EL (cell line): ENCODE data around the gene RAB7A.
A peak's percentile ranks its signal among the peaks of the same experiment; 100 is the strongest.
"Not testable (repeated sequence)": the region's sequence is repeated elsewhere in the genome, so short reads cannot be mapped to it uniquely, and the experiment has no call there.

Experiments used
- DNase-seq: peaks from one replicate; pipeline ENCODE4 v3.0.0-alpha.2; 2016

The RAB7A gene

DNA sequence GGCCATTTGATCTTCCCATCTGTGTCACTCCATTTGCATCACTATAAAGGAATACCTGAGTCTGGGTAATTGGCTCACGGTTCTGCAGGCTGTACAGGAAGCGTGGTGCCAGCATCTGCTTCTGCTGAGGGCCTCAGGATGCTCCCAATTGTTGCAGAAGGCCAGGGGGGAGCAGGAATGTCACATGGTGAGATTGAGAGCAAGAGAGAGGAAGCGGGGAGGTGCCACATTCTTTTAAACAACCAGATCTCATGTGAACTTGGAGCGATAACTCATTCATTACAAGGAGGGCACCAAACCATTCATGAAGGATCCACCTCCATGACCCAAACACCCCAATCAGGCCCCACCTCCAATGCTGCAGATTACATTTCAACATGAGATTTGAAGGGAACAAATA is 13.1 kb upstream of the RAB7A start:
- DNase-seq: no peak

GRCh38 chr3:128714887-128715491 is 11.0 kb upstream of the RAB7A start:
- DNase-seq: no peak

DNA sequence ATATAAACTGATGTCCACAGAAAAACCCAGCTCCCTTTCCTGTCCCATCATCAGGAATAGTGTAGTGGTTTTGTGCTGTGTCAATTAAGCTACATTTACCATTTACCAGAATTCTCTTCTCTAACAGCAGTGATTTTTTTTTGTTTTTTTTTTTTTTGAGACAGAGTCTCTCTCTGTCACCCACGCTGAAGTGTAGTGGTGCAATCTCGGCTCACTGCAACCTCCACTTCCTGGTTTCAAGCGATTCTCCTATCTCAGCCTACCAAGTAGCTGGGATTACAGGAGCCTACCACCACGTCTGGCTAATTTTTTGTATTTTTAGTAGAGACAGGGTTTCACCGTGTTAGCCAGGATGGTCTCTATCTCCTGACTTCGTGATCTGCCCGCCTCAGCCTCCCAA is 7.1 kb upstream of the RAB7A start:
- DNase-seq: not testable (repeated sequence)

- no peak for DNase-seq
These were observed 5.1 kb upstream of the RAB7A start for GRCh38 chr3:128720891-128721290.

GRCh38 chr3:128723477-128723876 is 2.5 kb upstream of the RAB7A start:
- no peak for DNase-seq

- no peak for DNase-seq
These were observed 398 bp upstream of the RAB7A start for GRCh38 chr3:128725547-128726022.

GRCh38 chr3:128727059-128727458 is 1.1 kb downstream of the RAB7A start:
- DNase-seq: no peak

DNA sequence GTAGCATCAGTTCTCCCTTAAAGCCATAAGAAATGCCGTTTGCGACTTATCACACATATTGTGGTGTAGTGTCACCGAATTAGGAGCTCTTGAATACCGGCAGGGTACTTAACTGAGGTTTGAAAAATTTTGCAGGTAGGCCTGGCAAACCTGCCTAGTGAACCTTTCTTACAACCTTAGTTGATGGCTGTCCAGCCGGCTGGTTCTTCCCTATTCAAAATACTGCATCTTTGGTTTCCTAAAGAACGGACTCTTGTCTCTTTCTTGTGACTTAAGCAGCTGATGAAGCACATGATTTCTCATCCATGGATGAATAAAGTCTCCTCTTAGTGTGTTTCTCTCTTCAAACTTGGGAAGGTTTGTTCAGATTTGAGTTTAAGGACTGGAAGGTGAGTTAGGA is 1.5 kb downstream of the RAB7A start:
- no peak for DNase-seq

DNA sequence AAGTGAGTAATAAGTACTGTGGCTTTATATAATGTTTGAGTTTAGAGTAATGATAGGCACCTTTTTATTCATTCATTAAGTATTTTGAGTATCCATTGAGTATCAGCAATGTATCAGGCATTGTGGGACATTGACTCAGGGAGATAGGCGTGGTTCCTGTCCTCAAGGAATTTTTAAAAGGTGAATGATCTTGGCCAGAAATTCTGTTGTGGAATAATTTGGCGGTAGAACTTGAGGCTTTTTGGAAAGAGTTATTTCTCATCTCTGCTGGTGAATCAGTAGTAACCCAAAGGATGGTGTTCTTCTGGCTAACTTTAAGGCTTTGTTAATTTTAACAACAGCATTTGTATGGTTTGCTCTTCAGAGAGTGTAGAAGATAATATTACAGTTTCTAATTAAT is 2.0 kb downstream of the RAB7A start:
- DNase-seq: peak; percentile 45

GRCh38 chr3:128728521-128728920 is 2.5 kb downstream of the RAB7A start:
- DNase-seq: not testable (repeated sequence)

GRCh38 chr3:128730471-128730870 is 4.5 kb downstream of the RAB7A start:
- no peak for DNase-seq

- DNase-seq: no peak
These were observed 8.7 kb downstream of the RAB7A start for GRCh38 chr3:128734523-128735189.

- no peak for DNase-seq
These were observed 9.3 kb downstream of the RAB7A start for GRCh38 chr3:128735287-128735686.

DNA sequence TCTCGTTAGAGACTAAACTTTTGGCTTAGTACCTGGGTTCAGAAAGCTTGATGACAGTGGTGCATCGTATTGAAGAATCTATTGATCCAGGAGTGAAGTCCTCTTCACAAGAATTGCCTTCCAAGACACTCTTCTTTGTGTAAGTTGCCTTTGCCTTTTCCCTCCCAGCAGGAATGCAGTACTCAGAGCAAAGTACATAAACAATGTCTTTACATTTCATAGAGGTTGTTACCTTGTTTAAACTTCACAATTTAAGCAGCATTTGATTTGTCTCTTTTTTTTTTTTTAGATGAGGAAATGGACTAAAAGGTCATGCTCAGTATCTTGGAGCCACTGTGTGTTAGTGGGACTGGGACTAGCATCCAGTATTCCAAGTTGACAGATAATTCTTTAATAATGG is 9.9 kb downstream of the RAB7A start:
- no peak for DNase-seq

DNA sequence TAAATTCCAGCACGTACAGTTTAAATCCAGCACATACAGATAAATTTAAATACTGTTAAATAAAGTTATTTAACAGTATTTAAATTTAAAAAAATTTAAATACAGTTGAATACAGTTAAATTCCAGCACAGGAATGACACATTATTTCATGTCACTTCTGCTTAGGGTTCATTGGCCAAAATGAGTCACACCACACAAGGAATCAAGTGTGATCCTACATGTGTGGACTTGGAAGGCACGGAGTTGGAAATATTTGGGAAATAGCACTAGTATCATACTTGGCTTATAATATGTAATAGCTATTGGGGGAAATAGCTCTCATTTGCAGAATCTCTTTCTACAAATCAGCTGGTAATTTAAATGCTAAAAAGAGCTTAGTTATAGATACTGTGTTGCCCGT is 10.6 kb downstream of the RAB7A start:
- peak; percentile 56 for DNase-seq

DNA sequence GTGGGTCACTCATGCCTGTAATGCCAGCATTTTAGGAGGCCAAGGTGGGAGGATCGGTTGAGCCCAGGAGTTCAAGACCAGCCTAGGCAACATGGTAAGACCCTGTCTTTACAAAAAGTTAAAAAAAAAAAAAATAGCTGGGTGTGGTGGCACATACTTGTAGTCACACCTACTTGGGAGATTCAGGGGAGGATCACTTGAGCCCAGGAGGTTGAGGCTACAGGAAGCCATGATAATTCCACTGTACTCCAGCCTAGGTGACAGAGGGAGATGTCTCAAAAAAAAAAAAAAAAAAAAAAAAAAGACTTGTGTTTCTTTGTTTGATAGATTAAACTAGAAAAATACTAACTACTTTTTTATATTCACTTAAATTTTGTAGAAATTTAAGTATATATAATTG is 14.6 kb downstream of the RAB7A start:
- DNase-seq: no peak

GRCh38 chr3:128742821-128743594 is 17.0 kb downstream of the RAB7A start:
- DNase-seq: no peak

GRCh38 chr3:128745742-128746141 is 19.8 kb downstream of the RAB7A start:
- no peak for DNase-seq

GRCh38 chr3:128746881-128747280 is 20.9 kb downstream of the RAB7A start:
- DNase-seq: no peak

- DNase-seq: no peak
These were observed 22.6 kb downstream of the RAB7A start for GRCh38 chr3:128748557-128748956.

GRCh38 chr3:128749035-128749434 is 23.1 kb downstream of the RAB7A start:
- no peak for DNase-seq

DNA sequence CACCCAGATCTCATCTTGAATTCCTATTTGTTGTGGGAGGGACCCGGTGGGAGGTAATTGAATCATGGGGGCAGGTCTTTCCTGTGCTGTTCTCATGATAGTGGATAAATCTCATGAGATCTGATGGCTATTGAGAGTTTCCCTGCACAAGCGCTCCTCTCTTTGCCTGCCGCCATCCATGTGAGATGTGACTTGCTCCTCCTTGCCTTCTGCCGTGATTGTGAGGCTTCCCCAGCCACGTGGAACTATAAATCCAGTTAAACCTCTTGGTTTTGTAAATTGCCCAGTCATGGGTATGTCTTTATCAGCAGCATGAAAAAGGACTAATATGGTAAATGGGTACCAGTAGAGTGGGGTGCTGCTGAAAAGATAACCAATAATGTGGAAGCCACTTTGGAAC is 23.6 kb downstream of the RAB7A start:
- not testable (repeated sequence) for DNase-seq

DNA sequence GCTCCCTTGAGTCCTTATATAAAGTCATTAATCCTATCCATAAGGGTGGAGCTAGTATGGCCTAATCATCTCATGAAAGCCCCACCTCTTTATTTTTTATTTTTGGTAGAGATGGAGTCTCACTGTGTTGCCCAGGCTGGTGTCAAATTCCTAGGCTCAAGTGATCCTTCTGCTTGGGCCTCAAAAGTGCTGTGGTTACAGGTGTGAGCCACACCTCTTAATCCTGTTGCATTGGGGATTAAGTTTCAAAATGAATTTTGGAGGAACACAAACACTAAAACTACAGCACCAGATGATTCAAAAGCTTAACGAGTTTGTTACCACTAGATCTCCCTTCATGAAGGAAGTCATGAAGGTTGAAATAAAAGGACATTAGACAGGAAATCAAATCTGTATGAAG is 27.7 kb downstream of the RAB7A start:
- no peak for DNase-seq

- DNase-seq: no peak
These were observed 34.1 kb downstream of the RAB7A start for GRCh38 chr3:128760042-128760441.
